Measurements from ENCODE around the gene TMEM131L.
A peak's percentile ranks its signal among the peaks of the same experiment; 100 is the strongest.

DNA sequence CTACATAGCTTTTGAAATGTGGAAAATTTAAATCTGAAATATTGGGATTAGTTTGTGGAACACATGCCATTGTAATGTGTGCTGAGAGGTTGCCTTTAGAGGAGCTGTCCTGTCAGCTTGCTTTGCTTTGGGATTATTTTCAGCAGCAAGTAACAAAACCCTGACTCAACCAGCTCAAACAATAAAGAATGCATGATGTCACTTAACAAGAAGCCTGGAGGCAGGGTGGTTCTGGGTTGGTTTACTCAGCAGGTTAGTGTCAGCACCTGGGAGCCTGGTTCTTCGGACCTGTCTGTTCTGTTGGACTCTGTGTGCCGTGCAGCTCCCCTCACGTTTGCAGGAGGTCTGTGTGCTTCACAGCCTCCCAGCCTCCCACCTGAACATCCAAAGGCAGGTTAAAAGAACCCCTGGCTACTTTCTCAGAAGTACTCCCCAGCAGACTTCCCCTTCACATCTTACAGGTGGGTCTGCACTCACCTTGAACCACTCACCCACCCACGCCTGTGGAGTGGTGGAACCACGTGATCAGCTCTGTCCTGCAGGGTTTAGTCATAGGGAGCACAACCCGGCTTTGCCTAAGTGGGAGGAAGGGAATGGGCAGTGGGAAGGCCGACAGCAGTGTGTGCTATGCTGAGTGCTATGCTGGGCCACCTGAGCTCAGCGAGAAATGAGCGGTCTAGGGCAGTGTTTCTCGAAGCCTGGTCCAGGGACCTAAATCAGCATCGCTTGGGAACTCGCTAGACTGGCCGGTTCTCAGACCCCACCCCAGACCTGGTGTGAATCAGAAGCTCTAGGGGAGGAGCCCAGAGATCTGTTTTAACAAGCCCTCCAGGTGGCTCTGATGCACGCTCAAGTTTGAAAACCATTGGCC is 20.4 kb downstream of the TMEM131L start:
- TF ChIP-seq, protein P1, sequence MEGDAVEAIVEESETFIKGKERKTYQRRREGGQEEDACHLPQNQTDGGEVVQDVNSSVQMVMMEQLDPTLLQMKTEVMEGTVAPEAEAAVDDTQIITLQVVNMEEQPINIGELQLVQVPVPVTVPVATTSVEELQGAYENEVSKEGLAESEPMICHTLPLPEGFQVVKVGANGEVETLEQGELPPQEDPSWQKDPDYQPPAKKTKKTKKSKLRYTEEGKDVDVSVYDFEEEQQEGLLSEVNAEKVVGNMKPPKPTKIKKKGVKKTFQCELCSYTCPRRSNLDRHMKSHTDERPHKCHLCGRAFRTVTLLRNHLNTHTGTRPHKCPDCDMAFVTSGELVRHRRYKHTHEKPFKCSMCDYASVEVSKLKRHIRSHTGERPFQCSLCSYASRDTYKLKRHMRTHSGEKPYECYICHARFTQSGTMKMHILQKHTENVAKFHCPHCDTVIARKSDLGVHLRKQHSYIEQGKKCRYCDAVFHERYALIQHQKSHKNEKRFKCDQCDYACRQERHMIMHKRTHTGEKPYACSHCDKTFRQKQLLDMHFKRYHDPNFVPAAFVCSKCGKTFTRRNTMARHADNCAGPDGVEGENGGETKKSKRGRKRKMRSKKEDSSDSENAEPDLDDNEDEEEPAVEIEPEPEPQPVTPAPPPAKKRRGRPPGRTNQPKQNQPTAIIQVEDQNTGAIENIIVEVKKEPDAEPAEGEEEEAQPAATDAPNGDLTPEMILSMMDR (IDR thresholded peaks at IDR 0.05; ENCODE audit: extremely low read depth in 1 of 2, insufficient read depth in 1 of 2, low read depth in 1 of 2, low read length in 2 of 2): no peak
- TF ChIP-seq EZH2 (IDR thresholded peaks at IDR 0.05; ENCODE audit: borderline replicate concordance, low read depth, low read length, severe bottlenecking): no peak
- no peak for TF ChIP-seq POLR2A (IDR thresholded peaks at IDR 0.05; ENCODE audit: low read depth, low read length)
- peak; percentile 52 for TF ChIP-seq JUN (IDR thresholded peaks at IDR 0.05; ENCODE audit: borderline replicate concordance, insufficient read depth, insufficient read length, low read depth)
- TF ChIP-seq FOS (IDR thresholded peaks at IDR 0.05; ENCODE audit: borderline replicate concordance, insufficient read depth, low read length): peak; percentile 50
- TF ChIP-seq MAX (IDR thresholded peaks at IDR 0.05; ENCODE audit: insufficient read depth, insufficient read length): no peak

All from endothelial cell of umbilical vein (primary cell).